ENCODE measurements around the gene CALD1.

DNA sequence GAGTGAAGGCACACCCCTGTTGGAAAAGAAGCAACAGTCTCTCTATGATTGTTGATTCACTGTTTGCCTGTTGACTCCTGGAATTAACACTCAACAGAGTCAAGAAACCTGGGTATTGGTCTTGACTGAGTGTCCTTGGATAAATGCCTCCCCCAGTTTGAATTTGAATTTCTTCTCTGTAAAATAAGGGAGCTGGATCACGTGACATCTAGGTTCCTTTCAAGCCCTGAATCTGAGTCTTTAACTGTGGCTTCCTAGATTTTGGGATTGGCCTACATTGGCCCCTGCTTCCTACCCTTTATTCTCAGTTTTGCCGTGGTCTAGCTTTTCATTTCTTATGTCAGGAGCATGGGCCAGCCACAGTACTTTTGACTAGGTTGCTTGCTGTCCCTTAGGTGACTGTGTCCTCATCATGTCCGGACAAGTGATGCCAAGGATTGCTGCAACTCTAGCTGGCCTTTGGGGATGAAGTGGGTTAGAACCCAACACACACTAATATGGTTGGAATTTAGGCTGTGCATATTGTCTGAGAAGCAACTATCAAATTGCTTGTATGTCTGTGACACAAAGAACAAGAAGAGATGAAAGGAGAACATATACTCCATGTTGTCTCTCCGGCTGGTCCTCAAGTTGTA lies 35.4 kb downstream of the CALD1 start:
- TF ChIP-seq, protein P1, sequence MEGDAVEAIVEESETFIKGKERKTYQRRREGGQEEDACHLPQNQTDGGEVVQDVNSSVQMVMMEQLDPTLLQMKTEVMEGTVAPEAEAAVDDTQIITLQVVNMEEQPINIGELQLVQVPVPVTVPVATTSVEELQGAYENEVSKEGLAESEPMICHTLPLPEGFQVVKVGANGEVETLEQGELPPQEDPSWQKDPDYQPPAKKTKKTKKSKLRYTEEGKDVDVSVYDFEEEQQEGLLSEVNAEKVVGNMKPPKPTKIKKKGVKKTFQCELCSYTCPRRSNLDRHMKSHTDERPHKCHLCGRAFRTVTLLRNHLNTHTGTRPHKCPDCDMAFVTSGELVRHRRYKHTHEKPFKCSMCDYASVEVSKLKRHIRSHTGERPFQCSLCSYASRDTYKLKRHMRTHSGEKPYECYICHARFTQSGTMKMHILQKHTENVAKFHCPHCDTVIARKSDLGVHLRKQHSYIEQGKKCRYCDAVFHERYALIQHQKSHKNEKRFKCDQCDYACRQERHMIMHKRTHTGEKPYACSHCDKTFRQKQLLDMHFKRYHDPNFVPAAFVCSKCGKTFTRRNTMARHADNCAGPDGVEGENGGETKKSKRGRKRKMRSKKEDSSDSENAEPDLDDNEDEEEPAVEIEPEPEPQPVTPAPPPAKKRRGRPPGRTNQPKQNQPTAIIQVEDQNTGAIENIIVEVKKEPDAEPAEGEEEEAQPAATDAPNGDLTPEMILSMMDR (IDR thresholded peaks at IDR 0.05) = no peak
- TF ChIP-seq POLR2A (IDR thresholded peaks at IDR 0.05) (no peak), POLR2AphosphoS5 (IDR thresholded peaks at IDR 0.05) (no peak), EP300 (IDR thresholded peaks at IDR 0.05) (no peak)
